ENCODE results near the gene SRGAP2. TPM values are rescaled to one million over a fixed set of nuclear protein-coding genes. Genes with fewer than 3 reads are reported as not detected.
"Not testable (repeated sequence)": the region's sequence is repeated elsewhere in the genome, so short reads cannot be mapped to it uniquely, and the experiment has no call there.

SRGAP2 gene
- 12.4 and 25.1 TPM in 2 replicates for total RNA-seq (2014; rRNA removed; shearing (Covaris generic); ENCODE audit: low replicate concordance)

DNA sequence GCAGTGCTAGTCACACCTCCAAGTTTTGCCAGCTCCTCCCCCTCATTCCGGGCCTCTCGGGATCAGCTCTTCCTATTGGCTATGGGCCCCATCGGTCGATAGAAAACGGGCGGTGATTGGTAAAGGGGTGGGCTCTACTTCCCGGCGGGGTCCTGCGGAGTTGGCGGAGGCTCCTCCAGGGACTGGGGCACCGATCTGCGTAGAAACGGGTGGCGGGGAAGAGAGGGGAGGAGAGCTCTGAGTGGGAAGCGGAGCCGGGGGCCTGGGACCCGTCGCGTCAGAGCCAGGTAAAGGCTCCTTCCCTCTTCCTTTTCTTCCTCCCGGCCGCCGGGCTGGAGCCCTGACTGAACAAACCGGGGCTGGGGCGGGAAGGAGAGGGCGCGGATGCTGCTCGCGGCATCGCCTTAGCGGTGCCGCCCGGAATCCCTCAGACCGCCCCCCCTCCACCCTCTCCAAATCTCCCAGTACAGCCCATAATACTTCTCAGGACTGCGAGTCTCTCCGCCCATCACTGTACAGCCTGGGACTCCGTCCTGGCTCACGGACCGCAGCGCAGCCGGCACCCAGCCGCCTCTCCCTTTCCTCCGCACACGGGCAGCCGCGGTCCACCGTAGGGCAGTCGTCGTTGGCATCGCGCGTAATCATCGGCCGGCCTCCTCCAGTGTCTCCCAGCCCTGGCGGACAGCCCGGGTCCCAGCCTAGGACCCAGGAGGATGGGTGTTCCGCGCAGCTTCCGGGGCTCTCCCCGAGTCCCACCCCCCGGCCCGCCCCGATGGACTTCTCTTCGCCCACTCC, at the start of gene SRGAP2:
Gene SRGAP2, plus strand, starts transcription at position 178 of the 795 bp plus-strand sequence. CDS start 2,430 bp downstream, outside the sequence.
- not testable (repeated sequence) for H3K27me3 ChIP-seq, H3K9me3 ChIP-seq, H3K36me3 ChIP-seq, H3K4me3 ChIP-seq
- DNase-seq: peak; percentile 84

DNA sequence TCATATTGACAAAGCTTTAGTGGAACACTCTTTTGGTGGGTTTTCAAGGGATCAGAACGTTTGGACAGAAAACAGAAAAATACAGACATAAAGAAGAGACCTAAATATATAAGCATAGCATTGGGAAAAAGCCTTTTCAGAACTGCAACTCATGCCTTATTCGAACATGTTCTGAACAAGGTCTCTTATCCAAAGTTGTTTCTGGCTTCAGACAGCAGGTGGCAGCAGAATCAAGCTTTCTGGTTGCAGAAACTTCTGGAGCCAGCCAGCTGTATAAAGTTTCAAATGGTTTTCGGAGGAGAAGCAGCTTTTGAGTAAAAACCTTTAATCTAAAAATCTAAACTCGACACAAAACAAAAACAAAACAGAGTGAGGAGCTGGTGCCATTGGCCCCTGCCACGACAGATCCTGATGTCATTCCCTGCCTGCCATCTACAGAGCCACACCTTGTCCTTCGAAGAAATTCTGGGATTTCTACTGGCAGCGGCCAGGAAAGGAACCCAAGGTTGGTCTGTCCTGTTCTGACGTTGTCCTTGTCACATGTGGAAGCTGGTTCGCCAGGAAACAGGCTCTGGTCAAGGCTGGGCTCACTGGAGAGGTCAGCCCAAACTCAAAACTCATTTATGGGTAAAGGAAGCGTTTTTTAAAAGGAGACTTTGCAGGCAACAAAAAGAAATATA, 35.9 kb upstream of the SRGAP2 start:
- not testable (repeated sequence) for H3K27me3 ChIP-seq, H3K36me3 ChIP-seq, DNase-seq, H3K4me3 ChIP-seq, H3K9me3 ChIP-seq

GRCh38 chr1:206169794-206170193, 33.5 kb upstream of the SRGAP2 start:
- DNase-seq, H3K9me3 ChIP-seq, H3K36me3 ChIP-seq, H3K4me3 ChIP-seq, H3K27me3 ChIP-seq: not testable (repeated sequence)

GRCh38 chr1:206173110-206173719, 30.1 kb upstream of the SRGAP2 start:
- H3K4me3 ChIP-seq, H3K9me3 ChIP-seq, DNase-seq, H3K27me3 ChIP-seq, H3K36me3 ChIP-seq: not testable (repeated sequence)

DNA sequence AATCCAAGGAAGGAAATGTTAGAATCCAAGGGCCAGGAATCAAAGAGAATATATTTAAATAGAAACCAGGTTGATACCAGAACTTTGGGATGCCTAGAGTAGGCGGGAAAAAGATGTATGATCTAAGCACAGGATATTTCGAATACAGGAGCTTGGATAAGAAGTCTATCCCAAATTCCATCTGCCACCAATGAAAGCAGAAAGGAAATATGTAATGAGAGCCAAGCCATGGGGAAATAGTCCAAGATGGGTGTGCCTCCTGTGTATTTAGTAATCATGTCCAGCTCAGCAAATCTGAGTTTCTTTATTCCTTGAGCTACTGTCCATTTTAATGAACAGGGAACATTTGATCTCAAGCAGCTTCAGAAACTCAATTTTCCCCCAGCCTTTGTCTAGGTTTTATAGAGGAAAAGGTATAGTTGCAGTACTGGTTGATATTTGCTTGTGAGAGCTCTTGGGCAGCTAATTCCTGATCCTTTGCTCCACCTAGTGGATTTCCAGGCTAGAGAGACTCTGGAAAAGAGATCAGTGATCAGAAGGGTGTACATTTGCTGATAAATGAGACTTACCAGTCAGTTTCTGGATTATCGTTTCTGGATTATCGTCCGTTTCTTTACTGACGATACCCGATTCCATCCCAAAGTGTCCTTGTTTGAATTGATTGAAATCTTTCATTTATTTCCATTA, 29.0 kb upstream of the SRGAP2 start:
- not testable (repeated sequence) for H3K9me3 ChIP-seq, H3K36me3 ChIP-seq, H3K27me3 ChIP-seq, DNase-seq, H3K4me3 ChIP-seq

GRCh38 chr1:206175459-206176113, 27.8 kb upstream of the SRGAP2 start:
- peak; percentile 23 for DNase-seq
- not testable (repeated sequence) for H3K27me3 ChIP-seq, H3K9me3 ChIP-seq, H3K4me3 ChIP-seq, H3K36me3 ChIP-seq

DNA sequence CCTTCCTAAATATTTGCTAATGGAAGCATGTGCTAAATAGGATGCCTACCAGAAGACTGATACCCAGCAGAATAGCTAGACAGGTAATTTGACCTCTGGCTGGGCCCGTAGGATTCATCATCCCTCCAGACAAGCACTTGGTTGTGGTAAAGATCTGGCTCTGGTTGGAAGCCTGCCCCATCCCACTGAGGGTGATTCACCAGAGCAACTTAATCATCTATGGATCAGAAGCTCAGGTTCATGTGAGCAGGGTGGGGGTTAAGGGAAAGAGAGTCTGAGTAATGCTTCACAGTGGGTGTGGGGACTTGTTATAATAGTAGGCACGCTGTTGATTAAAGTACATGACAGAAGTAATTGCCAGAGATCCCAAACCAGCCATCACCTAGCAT, 27.2 kb upstream of the SRGAP2 start:
- H3K27me3 ChIP-seq, H3K4me3 ChIP-seq, H3K9me3 ChIP-seq, H3K36me3 ChIP-seq: not testable (repeated sequence)
- peak; percentile 97 for DNase-seq

DNA sequence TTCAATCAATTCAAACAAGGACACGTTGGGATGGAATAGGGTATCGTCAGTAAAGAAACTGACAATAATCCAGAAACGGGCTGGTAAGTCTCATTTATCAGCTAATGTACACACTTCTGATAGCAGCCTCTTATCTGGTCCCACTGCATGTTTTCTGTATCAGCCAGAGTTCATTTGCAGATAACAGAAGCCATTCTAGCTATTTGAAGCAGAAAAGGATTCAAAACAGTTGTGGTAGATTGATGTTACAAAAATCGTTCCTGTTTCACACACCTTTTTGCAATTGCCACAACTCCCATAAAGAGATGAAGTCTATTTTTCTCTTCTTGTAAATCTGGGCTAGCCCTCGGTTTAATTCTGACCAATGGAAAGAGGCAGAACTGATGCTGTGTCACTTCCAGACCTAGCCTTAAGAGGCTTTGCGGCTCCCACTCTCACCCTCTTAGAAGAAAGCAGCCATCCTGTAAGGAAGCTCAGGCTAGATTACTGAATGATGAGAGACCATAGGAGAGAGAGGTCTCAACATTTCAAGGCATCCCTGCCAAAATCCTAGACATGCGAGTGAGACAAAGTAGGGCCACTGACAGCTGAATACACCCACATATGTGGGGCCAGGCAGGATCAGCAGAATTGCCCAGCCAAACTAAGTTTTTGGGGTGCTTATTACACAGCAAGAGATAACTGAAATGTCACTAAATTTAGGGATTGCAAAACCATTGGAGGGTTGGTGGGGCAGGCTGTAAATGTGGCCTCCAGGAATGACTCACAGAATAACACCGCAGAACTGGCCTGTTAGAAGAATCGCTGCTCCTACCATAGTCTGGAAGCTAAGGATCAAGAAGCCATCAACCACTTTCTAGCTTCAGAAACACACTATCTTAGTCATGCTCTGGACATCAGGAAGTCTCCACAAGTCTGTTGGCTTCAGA, 25.0 kb upstream of the SRGAP2 start:
- H3K27me3 ChIP-seq: not testable (repeated sequence)
- DNase-seq: peak; percentile 56

DNA sequence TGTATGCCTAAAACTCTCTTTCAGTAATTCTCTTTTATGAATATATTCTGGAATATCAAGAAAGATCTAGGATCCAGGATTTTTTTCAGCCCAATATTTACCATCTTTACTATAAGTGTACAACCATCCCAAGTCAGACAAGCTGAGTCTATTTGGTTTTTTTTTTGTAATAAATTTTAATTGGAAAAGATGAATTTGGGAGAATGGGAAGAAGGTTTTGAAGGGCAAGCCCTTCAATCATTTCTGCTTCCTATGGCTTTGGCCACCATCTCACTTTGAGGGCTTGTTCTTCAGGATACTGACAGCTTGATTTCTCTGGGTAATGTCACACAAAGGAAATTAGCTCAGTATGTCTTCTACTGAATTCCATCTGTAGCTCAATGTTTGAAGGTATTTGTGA, 23.7 kb upstream of the SRGAP2 start:
- not testable (repeated sequence) for H3K27me3 ChIP-seq, H3K4me3 ChIP-seq, DNase-seq, H3K9me3 ChIP-seq, H3K36me3 ChIP-seq

More for the DNA sequence above, 25.0 kb upstream of the SRGAP2 start:
- H3K4me3 ChIP-seq, H3K9me3 ChIP-seq, H3K36me3 ChIP-seq: not testable (repeated sequence)

GRCh38 chr1:206182368-206183317, 20.7 kb upstream of the SRGAP2 start:
- not testable (repeated sequence) for H3K4me3 ChIP-seq, H3K36me3 ChIP-seq, DNase-seq, H3K27me3 ChIP-seq, H3K9me3 ChIP-seq

- H3K36me3 ChIP-seq, H3K27me3 ChIP-seq, DNase-seq, H3K4me3 ChIP-seq, H3K9me3 ChIP-seq: not testable (repeated sequence)
These were observed 19.6 kb upstream of the SRGAP2 start for GRCh38 chr1:206183788-206184187.

DNA sequence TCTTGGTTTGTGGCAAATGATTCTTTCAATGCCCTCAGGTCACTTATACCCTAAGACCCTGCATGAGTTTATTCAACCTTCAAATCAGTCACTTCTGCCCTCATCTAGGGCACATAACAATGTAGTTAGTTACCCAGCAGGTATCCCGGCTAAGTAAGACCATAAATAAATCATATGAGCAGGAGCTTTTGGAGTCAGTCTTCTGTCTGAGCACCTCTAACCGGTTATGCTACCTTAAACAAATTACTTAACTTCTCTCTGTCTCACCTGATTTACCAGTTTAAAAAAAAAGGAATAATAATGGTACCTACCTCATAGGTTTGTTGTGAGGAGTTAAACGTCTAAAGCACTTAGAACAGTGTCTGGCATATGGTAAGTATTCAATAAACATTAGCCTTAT, 17.6 kb upstream of the SRGAP2 start:
- not testable (repeated sequence) for H3K4me3 ChIP-seq, H3K36me3 ChIP-seq, H3K9me3 ChIP-seq, H3K27me3 ChIP-seq, DNase-seq

- not testable (repeated sequence) for H3K27me3 ChIP-seq, H3K36me3 ChIP-seq, DNase-seq, H3K4me3 ChIP-seq, H3K9me3 ChIP-seq
These were observed 16.5 kb upstream of the SRGAP2 start for GRCh38 chr1:206186826-206187225.

DNA sequence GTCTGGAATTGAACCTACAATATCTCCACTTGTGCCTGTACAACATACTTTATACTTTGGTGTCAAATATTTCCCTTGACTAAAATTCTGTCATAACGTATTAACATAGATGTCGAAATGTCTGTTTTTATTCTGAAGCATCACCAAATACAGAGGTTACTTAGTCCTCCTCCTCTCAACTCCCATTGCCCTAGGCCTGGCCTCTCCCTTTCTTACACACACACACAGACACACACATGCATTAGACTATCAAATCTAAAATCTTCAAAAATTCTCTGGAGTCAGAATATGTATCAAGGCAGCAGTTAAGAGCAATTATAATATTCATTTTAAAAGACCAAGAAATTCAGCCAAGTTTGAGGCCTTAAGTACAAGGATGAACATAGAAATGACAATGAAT, 8.2 kb upstream of the SRGAP2 start:
- not testable (repeated sequence) for DNase-seq, H3K36me3 ChIP-seq, H3K9me3 ChIP-seq, H3K4me3 ChIP-seq, H3K27me3 ChIP-seq

Data from MG63 (cell line).